Activated CD8-positive, alpha-beta T cell treated with anti-CD3 and anti-CD28 coated beads, Interleukin-2, amount 10 ng/mL, durations not matched to agents 7 days and 5 days (primary cell): ENCODE data around the gene NHSL1. TPM values are rescaled to one million over a fixed set of nuclear protein-coding genes. Genes with fewer than 3 reads are reported as not detected.

Source experiments
- ATAC-seq: fragments of 150-1000 bp; cut with Tn5 transposase; one replicate; pipeline ENCODE4 v1.10.0; 2021; ENCODE audit warnings: moderate library complexity
- CTCF ChIA-PET: fragments of 350-600 bp; sonication (Branson Sonifier 250); formaldehyde crosslinking; loops from one replicate; lab custom pipeline; 2021; ENCODE audit warnings: antibody characterized with exemption; lab: Charles Lee
- POLR2A ChIA-PET: fragments of 350-600 bp; sonication (Branson Sonifier 250); formaldehyde crosslinking; loops from one replicate; lab custom pipeline; 2021; ENCODE audit warnings: antibody characterized with exemption; lab: Charles Lee
- DNase-seq: peaks from one replicate; pipeline ENCODE4 v3.0.0-alpha.2; 2020
- H3K27ac Mint-ChIP-seq: one replicate; pipeline ENCODE4 v1.8.0; 2021; ENCODE audit warnings: mild to moderate bottlenecking, mixed read lengths
- H3K27me3 Mint-ChIP-seq: one replicate; pipeline ENCODE4 v1.8.0; 2021; ENCODE audit warnings: low read depth, mixed read lengths
- H3K36me3 Mint-ChIP-seq: one replicate; pipeline ENCODE4 v1.8.0; 2021; ENCODE audit warnings: low read depth, mixed read lengths
- H3K4me1 Mint-ChIP-seq: one replicate; pipeline ENCODE4 v1.8.0; 2021; ENCODE audit warnings: low read depth, mixed read lengths
- H3K4me3 Mint-ChIP-seq: one replicate; pipeline ENCODE4 v1.8.0; 2021; ENCODE audit warnings: mild to moderate bottlenecking, mixed read lengths
- H3K9me3 Mint-ChIP-seq: one replicate; pipeline ENCODE4 v1.8.0; 2022; ENCODE audit warnings: mixed read lengths; ENCODE audit not compliant: insufficient read depth
- microRNA-seq: library from miRNA; unstranded; fragments of <30 nt; microRNA quantifications from one replicate; pipeline ENCODE4 v1.2.0, GENCODE V29; 2022
- total RNA-seq, 2 experiments: library from RNA; stranded (reverse); gene quantifications; one replicate each; pipeline ENCODE4 v1.2.3, GENCODE V29; 2021

Gene NHSL1
- total RNA-seq, 2 experiments from 2014 or later, result 0.13 to 0.34 TPM

DNA sequence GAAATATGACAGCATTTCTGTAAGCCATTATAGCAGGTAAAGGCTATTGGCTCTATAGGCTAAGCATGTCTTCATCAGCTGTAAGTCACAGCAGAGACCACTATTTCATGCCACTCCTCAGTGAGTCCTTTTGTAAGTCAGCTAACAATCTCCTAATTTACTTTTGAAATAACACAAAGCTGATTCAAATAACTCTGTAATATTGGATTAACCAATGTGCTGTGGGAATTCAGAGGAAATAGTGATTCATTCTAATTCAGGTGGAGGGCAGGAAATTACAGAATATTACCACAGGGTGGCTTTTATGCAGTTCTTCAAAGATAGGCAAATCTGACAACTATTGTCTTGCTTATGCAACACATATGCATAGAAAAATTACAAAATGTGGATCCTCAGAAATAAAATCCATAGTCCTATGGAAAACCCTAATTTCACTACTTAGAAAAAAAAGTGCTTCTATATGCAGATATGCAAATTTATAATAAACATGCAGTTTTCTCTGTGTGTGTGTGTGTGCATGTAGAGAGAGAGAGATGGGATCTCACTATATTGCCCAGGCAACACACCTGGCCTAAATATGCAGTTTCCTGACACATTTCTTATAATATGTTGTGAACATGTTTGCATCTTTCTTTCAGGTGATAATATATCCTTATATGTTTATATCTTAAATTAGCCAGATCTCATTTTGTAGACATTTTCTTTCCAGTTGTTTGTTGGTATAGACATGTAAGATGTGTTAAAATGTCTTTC, 126.4 kb downstream of the NHSL1 start:
- Mint-ChIP-seq H3K9me3 (no peaks in the 10 kb centered on the region), H3K27me3 (peaks cover 7% of the 10 kb centered on the region), H3K36me3 (no peaks in the 10 kb centered on the region), H3K4me1 (no peaks in the 10 kb centered on the region), H3K27ac (no peak overlapping the region), H3K4me3 (no peak overlapping the region)
- ATAC-seq, result no peak
- POLR2A ChIA-PET, result no interaction called here
- no peak for DNase-seq
- CTCF ChIA-PET, result interaction anchor here (1.1 to 1.4 kb wide), 2 partner anchors 35 to 136 kb away, joined by 3 to 5 read pairs; no protein-coding TSS in a partner anchor

Small RNA genes within 50 kb of the gene (microRNA-seq; reads per million reads assigned to microRNA genes)
- not detected for gene MIR3145

Other genes starting within 250 kb of the NHSL1 start
- not detected for gene SMIM28, start 121.6 kb downstream of the NHSL1 start, total RNA-seq
- 10 to 100 TPM; 40.8 to 43.5 TPM for gene HEBP2, start 95.3 kb downstream of the NHSL1 start, total RNA-seq